ENCODE results near the gene CLEC20A. TPM values are rescaled to one million over a fixed set of nuclear protein-coding genes. Genes with fewer than 3 reads are reported as not detected.

CLEC20A gene
- total and polyA plus RNA-seq, 12 donors = not detected

- Histone ChIP-seq H3K4me3 (peak overlapping the region in 1 of 4 donors; percentile 19), H3K9me3 (replicated peaks in 1 of 3) (no peaks in the 10 kb centered on the region), H3K27ac (no peak overlapping the region), H3K4me1 (replicated peaks in 1 of 2) (no peaks in the 10 kb centered on the region), H3K36me3 (replicated peaks in 1 of 2) (no peaks in the 10 kb centered on the region), H3K27me3 (no peaks in the 10 kb centered on the region)
- intact Hi-C loops (cut with DNase I) = loop anchor here in 1 of 2 donors (5.0 kb wide), 1 partner anchor 470 kb away; no protein-coding TSS in a partner anchor
- 14% methylated on average over 13 of the region's 13 CpGs for WGBS, 4 donors
- DNase-seq = peak; percentile 71 to 94 (median 84)
- TF ChIP-seq POLR2A (IDR thresholded peaks at IDR 0.05) (no peak), CTCF (IDR thresholded peaks at IDR 0.05) (peak; percentile 83 to 93 (median 90))
Measured at GRCh38 chr1:178532392-178532791, 35.6 kb upstream of the CLEC20A start.

GRCh38 chr1:178531887-178532286 is 35.1 kb upstream of the CLEC20A start:
- no peaks in the 10 kb centered on the region for H3K36me3 ChIP-seq (replicated peaks in 1 of 2)
- H3K4me3 ChIP-seq = peak overlapping the region in 1 of 4 donors; percentile 19
- H3K9me3 ChIP-seq (replicated peaks in 1 of 3) = no peaks in the 10 kb centered on the region
- no peaks in the 10 kb centered on the region for H3K27me3 ChIP-seq
- peak in 2 of 7 donors; percentile 14 to 49 for DNase-seq
- no peak overlapping the region for H3K27ac ChIP-seq
- no peaks in the 10 kb centered on the region for H3K4me1 ChIP-seq (replicated peaks in 1 of 2)
- TF ChIP-seq POLR2A (IDR thresholded peaks at IDR 0.05) (no peak), CTCF (IDR thresholded peaks at IDR 0.05) (no peak)
- 40 to 57% (median 50%) methylated on average over 6 to 10 of the region's 10 CpGs for WGBS, 4 donors
- intact Hi-C loops (cut with DNase I) = loop anchor here in 1 of 2 donors (5.0 kb wide), 1 partner anchor 470 kb away; no protein-coding TSS in a partner anchor

- Histone ChIP-seq H3K27me3 (no peaks in the 10 kb centered on the region), H3K36me3 (replicated peaks in 1 of 2) (no peaks in the 10 kb centered on the region), H3K9me3 (replicated peaks in 1 of 3) (no peaks in the 10 kb centered on the region), H3K4me1 (replicated peaks in 1 of 2) (no peaks in the 10 kb centered on the region), H3K4me3 (no peak overlapping the region), H3K27ac (no peak overlapping the region)
- WGBS, 4 donors = 90 to 96% (median 91%) methylated on average over 3 of the region's 3 CpGs
- DNase-seq = no peak
- intact Hi-C loops (cut with DNase I) = loop anchor here in 1 of 2 donors (5.0 kb wide), 1 partner anchor 472 kb away; no protein-coding TSS in a partner anchor
- TF ChIP-seq CTCF (IDR thresholded peaks at IDR 0.05) (no peak), POLR2A (IDR thresholded peaks at IDR 0.05) (no peak)
Measured at GRCh38 chr1:178530502-178530901, 33.7 kb upstream of the CLEC20A start.

- DNase-seq = peak in 5 of 7 donors; percentile 26 to 51 (median 37)
- no peak overlapping the region for H3K4me3 ChIP-seq
- no peaks in the 10 kb centered on the region for H3K9me3 ChIP-seq (replicated peaks in 1 of 3)
- no peaks in the 10 kb centered on the region for H3K4me1 ChIP-seq (replicated peaks in 1 of 2)
- no peaks in the 10 kb centered on the region for H3K27me3 ChIP-seq
- H3K27ac ChIP-seq = no peak overlapping the region
- intact Hi-C loops (cut with DNase I) = loop anchor here in 1 of 2 donors (5.0 kb wide), 1 partner anchor 472 kb away; no protein-coding TSS in a partner anchor
- WGBS, 4 donors = 46 to 68% (median 60%) methylated on average over 2 of the region's 2 CpGs
- no peaks in the 10 kb centered on the region for H3K36me3 ChIP-seq (replicated peaks in 1 of 2)
- TF ChIP-seq POLR2A (IDR thresholded peaks at IDR 0.05) (no peak), CTCF (IDR thresholded peaks at IDR 0.05) (no peak)
Measured at GRCh38 chr1:178530037-178530402, 33.3 kb upstream of the CLEC20A start.

Measured in adrenal gland (tissue), 12 donors.